HG03039 (cell line): ENCODE results near the gene KRT7.
"Not testable (repeated sequence)": the region's sequence is repeated elsewhere in the genome, so short reads cannot be mapped to it uniquely, and the experiment has no call there.

Source experiments
- ATAC-seq: cut with Tn5 transposase; IDR thresholded peaks from one replicate; pipeline ENCODE4 v1.9.1; 2021; ENCODE audit warnings: mild to moderate bottlenecking, moderate library complexity; ENCODE audit not compliant: unreplicated experiment

The KRT7 gene

GRCh38 chr12:52274521-52275120 lies 41.6 kb downstream of the KRT7 start, which contains the start of gene KRT86:
Gene KRT86 (plus strand): TSS chr12:52274645. CDS start chr12:52301917, 27,272 bp downstream.
- no peak for ATAC-seq

GRCh38 chr12:52275686-52276085 lies 42.6 kb downstream of the KRT7 start:
- no peak for ATAC-seq

GRCh38 chr12:52277486-52278245 lies 44.6 kb downstream of the KRT7 start:
- ATAC-seq = no peak

- peak; percentile 76 for ATAC-seq
Observed at GRCh38 chr12:52278575-52279421, 45.8 kb downstream of the KRT7 start.

- ATAC-seq = no peak
Observed at GRCh38 chr12:52279422-52280318, 46.6 kb downstream of the KRT7 start.

GRCh38 chr12:52280319-52280795 lies 47.3 kb downstream of the KRT7 start:
- no peak for ATAC-seq

- no peak for ATAC-seq
Observed at GRCh38 chr12:52280796-52281560, 47.9 kb downstream of the KRT7 start.

GRCh38 chr12:52284562-52285171 lies 51.6 kb downstream of the KRT7 start:
- no peak for ATAC-seq

GRCh38 chr12:52285172-52285745 lies 52.2 kb downstream of the KRT7 start:
- ATAC-seq = no peak

GRCh38 chr12:52285851-52286530 lies 52.9 kb downstream of the KRT7 start:
- ATAC-seq = no peak

GRCh38 chr12:52286857-52287785 lies 54.1 kb downstream of the KRT7 start:
- ATAC-seq = not testable (repeated sequence)

GRCh38 chr12:52287816-52288805 lies 55.1 kb downstream of the KRT7 start:
- ATAC-seq = not testable (repeated sequence)

GRCh38 chr12:52290483-52291134 lies 57.6 kb downstream of the KRT7 start:
- not testable (repeated sequence) for ATAC-seq

- ATAC-seq = no peak
Observed at GRCh38 chr12:52291267-52291935, 58.4 kb downstream of the KRT7 start, which contains the start of gene KRT81. Gene KRT81 (minus strand): TSS chr12:52291534. CDS start chr12:52291465, 69 bp downstream.

- no peak for ATAC-seq
Observed at GRCh38 chr12:52293926-52294325, 60.9 kb downstream of the KRT7 start.
